Fibroblast of skin of left quadriceps (primary cell): ENCODE measurements around the gene DIAPH3.
A peak's percentile ranks its signal among the peaks of the same experiment; 100 is the strongest.

Experiments
- DNase-seq, 2 experiments: peaks; one replicate each; pipeline ENCODE4 v3.0.0-alpha.2; 2013; ENCODE audit warnings: low read depth in 2 of 2

The DIAPH3 gene

GRCh38 chr13:59963383-59963782 is 200.3 kb downstream of the DIAPH3 start:
- DNase-seq = no peak

- DNase-seq = no peak
Measured at GRCh38 chr13:59962343-59962742, 201.4 kb downstream of the DIAPH3 start.

- DNase-seq = no peak
Measured at GRCh38 chr13:59960683-59961082, 203.0 kb downstream of the DIAPH3 start.

DNA sequence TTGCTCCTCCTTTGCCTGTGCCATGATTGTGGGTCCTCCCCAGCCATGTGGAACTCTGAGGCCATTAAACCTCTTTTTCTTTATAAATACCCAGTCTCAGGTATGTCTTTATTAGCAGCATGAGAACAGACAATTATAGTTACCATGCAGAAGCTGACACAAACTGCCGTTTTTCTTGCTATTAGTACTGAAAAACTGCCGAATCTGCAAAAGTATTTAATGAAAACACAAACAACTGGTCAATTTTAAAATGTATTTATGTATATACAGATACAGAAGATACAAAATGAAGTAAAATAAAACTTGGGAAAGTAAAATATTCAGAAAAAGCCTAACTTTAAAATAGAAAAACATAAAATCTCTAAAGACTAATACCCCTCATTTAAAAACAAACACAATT is 206.3 kb downstream of the DIAPH3 start:
- DNase-seq = no peak

GRCh38 chr13:59954601-59955000 is 209.1 kb downstream of the DIAPH3 start:
- no peak for DNase-seq

GRCh38 chr13:59951011-59951410 is 212.7 kb downstream of the DIAPH3 start:
- no peak for DNase-seq

GRCh38 chr13:59950266-59950665 is 213.5 kb downstream of the DIAPH3 start:
- DNase-seq = no peak

- DNase-seq = no peak
Measured at GRCh38 chr13:59948686-59949085, 215.0 kb downstream of the DIAPH3 start.

DNA sequence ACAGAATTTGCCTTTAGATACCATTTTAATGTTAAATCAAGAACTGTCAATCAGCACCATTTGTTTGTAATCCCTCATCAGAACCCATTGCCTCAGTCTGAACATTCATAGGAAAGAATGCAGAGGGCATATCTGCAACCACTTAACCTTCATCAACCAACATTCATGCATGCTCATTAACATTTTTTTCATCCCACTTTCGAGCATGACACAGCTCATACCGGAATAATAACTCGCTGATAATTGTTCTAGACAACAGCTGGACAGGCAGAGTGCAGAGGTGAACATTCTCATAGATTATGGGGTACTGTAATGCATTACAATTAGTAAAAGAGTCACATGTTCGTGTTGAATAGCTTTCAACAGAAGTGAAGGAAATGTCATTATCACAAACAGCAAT is 216.8 kb downstream of the DIAPH3 start:
- peak; percentile 61 to 64 for DNase-seq

DNA sequence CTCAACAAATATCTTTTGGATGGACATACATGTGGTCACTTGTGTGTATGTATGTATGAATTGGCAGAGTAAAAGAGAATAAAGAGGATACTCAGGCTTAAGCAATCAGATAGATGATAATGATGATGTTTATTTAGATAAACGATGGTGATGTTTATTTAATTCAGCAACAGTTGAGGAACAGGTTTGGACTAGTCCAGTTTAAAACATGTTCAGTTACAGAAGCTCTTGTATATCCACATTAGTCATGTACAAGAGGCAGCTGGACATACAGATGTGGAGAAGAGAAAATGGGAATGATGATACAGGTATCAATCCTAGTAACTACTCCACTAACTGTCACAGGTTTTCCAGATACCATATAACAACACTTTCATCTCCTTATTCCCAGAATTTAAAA is 232.1 kb downstream of the DIAPH3 start:
- DNase-seq = no peak

DNA sequence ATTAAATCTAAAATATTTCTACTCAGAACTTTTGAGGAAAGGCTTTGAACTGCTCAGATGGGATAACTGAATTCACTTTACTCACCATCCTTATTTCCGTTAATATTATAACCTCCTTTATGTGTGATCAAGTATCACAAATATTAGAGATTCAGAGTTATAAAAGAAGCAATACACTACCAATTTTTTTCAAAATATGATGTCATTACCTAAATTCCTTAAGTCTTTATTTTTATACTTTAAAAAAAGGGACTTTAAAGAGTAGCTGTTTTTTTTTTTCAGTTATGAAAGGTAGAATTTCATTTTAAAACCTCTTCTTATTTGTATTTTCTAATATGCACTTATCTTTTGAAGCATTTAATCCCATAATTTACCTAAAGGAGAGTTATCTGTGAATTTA is 239.5 kb downstream of the DIAPH3 start:
- no peak for DNase-seq

- DNase-seq = no peak
Measured at GRCh38 chr13:59915252-59915651, 248.5 kb downstream of the DIAPH3 start.

GRCh38 chr13:59914556-59914955 is 249.2 kb downstream of the DIAPH3 start:
- peak; percentile 5 to 10 for DNase-seq

DNA sequence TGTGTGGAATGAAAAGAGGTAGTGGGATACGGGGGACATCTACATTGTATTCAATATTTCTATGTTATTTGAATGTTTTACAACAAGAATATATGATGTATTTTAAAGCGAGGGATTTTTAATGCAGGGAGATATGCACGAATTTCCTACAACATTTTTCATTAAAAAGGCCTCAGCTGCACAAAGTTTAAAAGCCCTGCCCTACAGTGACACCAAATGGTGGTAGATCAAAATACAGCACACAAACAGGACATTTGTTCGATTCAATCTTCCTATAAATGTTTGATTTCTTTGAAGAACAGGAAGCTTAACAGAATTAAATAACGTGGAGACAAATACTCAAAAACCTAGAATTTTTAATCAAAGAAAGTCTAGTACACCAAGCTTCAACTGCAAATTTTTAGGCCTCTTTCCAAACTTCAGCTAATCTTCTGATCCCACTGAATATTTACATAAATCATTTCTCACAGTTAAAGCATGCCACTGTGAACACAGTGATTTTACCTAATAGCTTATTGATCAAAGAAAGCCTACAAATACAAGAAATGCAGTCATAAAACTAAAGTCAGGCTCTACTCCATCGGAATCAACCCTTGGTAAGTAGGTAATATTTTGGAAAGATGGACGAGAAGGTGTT is 257.2 kb downstream of the DIAPH3 start:
- DNase-seq = peak; percentile 20 to 29

DNA sequence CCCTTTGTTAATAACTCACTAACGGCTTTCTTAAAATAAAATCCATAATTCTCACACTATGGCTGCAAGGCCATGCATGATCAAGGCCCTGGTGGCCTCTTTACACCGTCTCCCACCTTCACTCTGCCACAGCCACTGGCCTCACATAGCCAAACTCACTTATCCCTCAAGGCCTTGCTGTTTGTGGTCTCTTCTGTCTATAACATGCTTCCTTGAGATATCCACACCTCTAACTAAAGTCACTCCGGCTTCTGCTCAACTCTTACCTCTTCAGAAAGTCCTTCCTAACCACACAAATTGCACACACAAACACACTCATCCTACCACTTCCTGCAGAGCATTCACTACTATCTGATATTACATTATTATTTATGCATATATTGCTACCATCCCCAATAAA is 262.5 kb downstream of the DIAPH3 start:
- no peak for DNase-seq

GRCh38 chr13:59898066-59898465 is 265.7 kb downstream of the DIAPH3 start:
- DNase-seq = no peak

DNA sequence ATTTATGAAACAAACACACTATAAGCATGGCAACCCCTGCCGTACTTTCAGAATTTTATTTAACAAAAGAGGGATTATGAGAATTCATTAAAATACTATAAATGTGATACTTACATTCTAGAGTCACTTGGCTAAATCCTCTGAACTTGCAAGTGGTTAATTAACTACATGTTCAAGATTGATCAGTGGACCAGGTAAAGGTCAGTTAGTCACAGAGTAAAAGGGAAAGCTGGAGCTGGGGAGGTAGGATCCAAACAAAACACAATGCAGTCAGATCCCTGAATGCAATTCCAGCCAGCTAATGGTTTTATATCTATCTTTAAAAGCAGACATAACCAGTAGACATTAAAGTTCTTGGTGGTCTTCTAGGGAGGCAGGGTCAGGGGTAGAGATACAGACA is 270.5 kb downstream of the DIAPH3 start:
- no peak for DNase-seq

DNA sequence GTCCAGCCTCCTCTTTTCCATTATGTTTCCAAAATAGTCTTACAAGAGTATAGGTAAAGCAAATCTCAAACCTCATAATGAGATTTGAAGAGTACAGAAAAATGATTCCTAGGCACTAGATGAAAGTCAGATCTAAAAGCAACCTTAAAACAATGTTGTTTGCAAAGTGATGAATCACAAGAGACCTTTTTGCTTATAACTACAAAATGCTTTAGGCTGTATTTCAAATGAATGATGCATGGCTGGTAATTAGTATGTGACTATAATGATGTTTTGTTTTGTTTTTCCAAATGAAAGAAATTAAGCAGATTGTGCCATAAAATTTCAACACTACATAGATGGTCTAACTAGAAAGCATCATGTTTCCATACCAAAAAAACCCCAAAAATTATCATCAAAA is 272.7 kb downstream of the DIAPH3 start:
- DNase-seq = no peak

DNA sequence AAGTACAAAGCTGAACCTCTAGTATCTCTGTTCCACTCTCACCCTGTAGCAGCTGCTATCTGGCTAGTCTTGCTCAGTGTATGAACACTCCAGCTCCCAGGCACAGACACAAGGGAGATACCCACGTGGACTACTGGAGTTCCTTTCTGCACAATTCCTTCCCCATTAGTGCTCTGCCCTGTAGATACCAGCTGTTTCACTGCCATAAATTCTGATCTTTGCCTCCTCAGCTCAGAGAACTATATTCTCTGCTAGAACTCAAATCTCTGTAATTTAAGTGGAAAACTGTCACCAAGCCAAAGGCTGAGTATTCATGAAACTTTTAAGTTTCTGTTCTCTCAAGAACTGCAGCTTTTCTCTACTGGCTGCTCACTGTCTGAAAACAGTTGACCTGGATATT is 273.7 kb downstream of the DIAPH3 start:
- DNase-seq = no peak

DNA sequence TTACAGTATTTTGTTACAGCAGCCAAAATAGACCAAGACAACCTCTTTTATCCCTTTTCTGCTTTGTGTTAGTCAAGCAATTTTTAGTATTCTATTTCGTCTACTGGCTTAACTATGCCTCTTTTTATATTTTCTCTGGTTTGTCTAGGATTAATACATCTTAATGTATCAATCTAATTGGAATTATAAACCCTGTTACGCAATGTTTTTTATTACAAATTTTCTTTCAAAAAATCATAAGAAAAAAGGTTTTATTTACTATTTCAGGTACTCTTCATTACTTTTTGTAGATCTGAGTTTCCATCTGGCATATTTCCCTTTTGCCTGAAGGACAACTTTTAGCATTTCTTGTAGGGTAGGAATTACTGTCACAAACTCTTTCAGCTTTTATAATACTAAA is 275.3 kb downstream of the DIAPH3 start:
- DNase-seq = no peak

DNA sequence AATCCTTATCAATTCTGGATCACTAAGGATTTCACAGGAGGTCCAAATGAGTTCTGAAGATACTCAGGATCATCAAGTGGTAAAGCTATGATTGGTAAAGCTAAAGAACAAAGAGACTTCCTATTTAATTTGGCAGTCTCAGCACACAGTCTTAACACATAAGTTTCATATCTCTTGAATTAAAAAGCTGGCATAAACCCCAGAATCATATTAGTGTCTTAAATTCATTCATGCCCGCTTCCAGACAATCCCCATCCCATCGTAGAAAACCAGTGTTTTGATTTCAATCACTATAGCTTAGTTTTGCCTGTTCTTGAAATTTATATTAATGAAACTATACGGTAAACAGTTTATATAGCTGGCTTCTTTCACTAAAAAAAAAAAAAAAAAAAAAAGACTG is 278.7 kb downstream of the DIAPH3 start:
- DNase-seq = no peak

DNA sequence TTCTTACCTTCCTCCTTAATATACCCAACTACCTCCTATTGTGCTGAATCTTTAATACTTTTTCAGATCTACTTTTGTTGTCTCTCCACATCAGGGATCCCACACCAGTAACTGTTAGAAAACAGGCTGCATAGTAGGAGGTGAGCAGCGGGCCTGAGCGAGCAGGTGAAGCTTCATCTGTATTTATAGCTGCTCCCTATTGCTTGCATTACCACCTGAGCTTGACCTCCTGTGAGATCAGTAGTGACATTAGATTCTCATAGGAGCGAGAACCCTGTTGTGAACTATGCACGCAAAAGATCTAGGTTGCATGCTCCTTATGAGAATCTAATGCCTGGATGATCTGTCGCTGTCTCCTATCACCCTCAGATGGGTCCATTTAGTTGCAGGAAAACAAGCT is 279.8 kb downstream of the DIAPH3 start:
- DNase-seq = no peak

DNA sequence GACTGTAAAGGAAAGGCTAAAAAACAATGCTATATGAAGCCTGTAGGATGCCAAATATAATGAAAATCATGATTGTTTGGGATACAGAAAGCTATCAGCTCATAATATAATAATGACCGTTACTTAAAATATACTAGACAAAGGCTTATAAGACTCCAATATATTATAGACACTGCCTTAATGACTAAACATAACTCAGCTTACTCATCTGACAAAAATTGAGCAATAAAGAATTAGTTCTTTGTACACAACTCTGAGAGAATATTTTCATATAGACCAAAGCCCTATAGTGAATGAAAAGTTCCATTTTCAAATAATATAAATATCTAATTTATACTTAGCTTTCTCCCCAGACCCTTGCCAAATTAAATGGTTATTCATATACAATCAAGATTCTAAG is 283.3 kb downstream of the DIAPH3 start:
- no peak for DNase-seq

GRCh38 chr13:59879281-59879680 is 284.4 kb downstream of the DIAPH3 start:
- DNase-seq = no peak
